HG02981 (cell line): ENCODE measurements around the gene S100A5.
"Not testable (repeated sequence)": the region's sequence is repeated elsewhere in the genome, so short reads cannot be mapped to it uniquely, and the experiment has no call there.

Source experiments
- ATAC-seq: cut with Tn5 transposase; IDR thresholded peaks from one replicate; pipeline ENCODE4 v1.9.1; 2021; ENCODE audit warnings: mild to moderate bottlenecking, moderate library complexity; ENCODE audit not compliant: unreplicated experiment

Gene S100A5, protein sequence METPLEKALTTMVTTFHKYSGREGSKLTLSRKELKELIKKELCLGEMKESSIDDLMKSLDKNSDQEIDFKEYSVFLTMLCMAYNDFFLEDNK

DNA sequence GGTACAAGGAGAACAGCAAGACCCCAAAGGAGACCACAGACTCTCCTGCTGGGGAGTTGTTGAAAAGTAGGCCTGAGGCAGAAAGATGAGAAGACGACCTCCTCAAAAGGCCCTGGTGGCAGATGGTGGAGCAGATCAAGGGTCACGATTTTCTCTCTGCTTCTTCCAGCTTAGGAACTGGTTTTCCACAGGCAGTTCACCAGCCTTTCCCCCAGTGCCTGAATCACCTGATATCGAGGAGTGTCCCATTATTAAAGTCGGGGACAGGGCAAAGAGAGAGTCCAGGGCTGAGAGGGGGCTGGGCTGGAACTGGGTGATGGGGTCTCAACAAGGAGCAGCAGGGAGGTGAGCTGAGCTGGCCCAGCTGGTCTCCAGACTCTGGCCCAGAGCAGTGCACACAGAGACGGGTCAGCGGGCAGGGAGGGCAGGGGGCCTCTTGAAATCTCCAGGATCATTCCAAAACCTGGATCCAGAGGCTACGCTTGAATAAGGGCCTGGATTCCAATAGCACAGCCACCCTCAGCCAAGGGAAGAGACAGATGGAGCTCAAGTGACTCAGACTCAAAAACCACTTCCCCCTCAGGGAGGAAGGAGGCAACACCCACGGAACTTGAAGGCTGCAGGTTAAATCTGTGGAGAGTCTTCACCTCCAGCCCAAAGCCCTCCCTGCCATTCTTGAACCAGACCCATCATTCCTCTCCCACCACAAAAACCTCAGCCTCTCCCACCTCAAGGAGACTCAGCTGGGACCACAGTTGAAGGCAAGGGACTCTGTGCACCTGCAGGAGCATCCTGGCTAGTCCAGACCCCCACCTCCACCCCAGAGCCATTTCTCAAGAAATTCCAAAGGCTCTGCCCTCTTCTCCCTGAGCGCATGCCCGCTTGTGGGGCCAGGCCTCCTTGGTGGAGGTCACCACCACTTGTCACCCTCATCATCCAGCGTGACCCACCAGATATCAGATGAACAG, at the start of gene S100A5:
Gene S100A5 (minus strand): TSS at position 541 of the 968 bp plus-strand sequence. CDS start 743 bp downstream, outside the sequence.
- no peak for ATAC-seq

DNA sequence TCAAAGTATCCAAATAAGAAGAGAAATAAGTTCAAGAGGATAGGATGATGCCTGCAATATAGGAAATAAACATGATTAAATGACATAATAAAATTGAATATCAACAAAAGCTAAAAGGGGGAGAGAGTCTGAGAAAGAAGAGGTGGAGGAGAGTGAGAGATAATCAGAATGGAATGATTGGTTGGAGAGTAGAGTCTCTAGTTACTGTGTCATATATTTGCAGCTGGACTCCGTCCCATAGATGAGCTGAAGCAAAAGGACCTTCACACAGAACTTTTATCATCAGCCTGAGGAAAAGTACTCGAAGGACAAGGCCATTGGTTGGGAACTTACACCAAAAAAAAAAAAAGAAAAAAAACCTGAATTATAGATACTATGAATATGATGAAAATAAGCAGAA, 47.7 kb upstream of the S100A5 start:
- ATAC-seq = no peak

DNA sequence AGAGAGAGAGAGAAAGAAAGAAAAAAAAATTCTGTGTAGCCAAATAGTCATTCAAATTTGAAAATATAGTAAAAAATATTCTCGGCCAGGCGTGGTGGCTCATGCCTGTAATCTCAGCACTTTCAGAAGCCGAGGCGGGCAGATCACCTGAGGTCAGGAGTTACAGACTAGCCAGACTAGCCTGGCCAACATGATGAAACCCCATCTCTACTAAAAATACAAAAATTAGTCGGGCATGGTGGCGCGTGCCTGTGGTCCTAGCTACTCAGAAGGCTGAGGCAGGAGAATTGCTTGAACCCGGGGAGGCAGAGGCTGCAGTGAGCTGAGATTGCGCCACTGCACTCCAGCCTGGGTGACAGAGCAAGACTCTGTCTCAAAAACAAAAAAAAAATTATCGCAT, 47.3 kb upstream of the S100A5 start:
- ATAC-seq = not testable (repeated sequence)

DNA sequence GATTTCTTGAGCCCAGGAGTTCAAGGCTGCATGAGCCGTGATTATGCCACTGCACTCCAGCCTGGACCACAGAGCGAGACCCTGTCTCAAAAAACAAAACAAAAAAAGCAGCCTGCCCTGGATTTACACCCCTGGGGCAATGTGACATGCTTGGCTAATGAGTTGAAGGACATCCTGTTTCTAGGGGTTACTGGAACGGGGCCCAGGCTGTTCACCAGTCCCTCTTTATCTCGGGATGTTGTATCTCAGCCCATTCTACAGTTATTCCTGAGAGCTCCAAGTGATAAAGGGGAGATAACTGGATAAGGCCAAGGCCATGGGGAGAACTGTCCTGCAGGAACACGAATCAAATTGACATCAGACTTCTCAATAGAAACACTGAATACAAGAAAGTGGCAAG, 46.6 kb upstream of the S100A5 start:
- no peak for ATAC-seq

DNA sequence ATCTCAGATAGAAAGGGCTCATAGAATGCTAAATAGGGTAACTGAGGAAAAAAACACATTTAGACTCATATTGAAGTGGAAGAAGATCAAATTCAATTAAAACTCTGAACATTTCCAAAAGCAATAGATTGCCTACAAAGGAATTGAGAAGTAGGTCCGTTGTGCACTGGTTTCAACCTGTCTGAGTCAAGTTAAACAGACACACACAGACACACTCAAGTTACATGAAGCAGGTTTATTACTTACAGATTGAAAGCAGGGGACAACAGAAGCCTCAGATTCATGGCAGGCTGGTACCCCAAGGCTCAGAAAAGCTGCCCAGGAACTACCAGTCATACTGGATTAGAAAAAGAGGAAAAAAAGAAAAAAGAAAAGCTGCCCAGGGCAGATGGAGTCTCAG, 45.6 kb upstream of the S100A5 start:
- no peak for ATAC-seq

DNA sequence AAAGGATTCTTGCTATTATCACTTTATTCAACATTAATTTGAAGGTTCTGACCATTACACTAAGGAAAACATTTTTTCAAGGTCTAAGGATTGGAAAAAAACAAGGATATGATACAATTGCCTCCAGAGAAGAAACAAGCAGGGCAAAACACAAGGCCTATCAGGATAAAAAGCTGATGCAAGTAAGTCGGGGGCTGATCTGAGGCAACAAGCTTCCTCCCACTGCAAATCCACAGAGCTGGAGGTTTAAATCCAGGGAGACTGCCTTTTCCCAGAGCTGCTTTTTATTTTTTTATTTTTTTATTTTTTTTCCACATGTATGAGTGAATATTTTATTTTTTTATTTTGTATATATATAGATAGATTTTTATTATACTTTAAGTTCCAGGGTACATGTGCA, 44.3 kb upstream of the S100A5 start:
- ATAC-seq = no peak

DNA sequence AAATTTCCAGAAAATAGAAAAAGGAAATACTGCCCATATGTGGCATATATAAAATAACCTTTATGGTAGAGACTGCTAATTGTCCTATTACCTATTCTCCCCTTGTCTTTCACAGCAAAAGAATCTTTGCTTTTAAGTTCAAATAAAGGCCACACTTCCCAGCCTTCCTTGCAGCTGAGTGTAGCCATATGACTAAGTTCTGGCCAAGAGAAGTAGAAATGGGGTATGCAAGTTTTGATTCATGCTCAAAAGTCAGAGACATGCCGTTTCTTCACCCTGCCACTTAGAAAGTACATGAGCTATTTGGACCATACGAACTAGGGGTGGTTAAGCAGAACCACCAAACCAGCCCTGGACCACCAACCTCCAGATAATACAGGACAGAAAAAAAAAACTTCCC, 43.2 kb upstream of the S100A5 start:
- no peak for ATAC-seq

DNA sequence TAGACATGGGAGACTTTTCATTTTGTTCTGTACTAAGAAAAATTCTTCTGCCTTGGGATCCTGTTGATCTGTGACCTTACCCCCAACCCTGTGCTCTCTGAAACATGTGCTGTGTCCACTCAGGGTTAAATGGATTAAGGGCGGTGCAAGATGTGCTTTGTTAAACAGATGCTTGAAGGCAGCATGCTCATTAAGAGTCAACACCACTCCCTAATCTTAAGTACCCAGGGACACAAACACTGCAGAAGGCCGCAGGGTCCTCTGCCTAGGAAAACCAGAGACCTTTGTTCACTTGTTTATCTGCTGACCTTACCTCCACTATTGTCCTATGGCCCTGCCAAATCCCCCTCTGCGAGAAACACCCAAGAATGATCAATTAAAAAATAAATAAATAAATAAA, 42.8 kb upstream of the S100A5 start:
- not testable (repeated sequence) for ATAC-seq

DNA sequence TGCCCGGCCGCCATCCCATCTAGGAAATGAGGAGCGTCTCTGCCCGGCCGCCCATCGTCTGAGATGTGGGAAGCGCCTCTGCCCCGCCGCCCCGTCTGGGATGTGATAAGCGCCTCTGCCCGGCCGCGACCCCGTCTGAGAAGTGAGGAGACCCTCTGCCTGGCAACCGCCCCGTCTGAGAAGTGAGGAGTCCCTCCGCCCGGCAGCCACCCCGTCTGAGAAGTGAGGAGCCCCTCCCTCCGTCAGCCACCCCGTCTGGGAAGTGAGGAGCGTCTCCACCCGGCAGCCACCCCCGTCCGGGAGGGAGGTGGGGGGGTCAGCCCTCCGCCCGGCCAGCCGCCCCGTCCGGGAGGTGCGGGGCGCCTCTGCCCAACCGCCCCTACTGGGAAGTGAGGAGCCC, 42.1 kb upstream of the S100A5 start:
- ATAC-seq = not testable (repeated sequence)

DNA sequence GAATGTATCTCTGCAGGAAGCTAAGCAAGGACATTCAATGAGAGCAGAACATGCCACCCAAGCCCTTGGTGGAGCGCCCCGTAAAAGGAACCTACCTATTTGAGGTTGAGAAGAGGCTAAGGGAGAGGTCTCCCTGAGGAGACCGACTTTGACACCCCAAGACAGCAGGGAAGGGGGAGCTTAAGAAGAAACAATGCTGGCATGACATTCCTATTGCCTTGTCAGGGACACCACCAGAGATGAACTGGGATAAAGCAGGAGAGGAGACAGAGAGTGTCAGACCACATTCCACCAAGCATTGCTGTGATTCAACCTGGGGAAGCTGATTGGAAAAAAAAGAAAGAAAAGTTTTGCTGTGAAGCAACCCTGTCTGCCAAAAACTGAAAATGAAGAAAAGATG, 38.2 kb upstream of the S100A5 start:
- no peak for ATAC-seq

DNA sequence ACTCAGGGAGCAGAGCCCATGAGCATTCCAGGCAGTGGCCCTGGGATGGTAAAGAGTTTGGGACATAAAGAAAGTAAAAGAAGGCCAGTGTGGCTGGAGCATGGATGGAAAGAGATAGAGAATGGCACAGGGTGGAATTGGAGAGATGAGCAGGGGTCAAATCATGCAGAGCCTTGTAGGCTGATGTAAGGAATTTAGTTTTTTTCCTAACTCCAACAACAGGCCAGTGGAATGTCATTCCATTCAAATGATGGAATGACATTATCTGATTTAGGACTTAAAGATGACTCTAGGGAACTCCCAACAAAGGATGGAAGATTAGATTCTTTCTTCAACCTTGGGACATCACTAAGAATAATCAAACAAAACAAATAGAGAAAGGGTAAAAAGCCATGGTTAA, 37.8 kb upstream of the S100A5 start:
- ATAC-seq = no peak

DNA sequence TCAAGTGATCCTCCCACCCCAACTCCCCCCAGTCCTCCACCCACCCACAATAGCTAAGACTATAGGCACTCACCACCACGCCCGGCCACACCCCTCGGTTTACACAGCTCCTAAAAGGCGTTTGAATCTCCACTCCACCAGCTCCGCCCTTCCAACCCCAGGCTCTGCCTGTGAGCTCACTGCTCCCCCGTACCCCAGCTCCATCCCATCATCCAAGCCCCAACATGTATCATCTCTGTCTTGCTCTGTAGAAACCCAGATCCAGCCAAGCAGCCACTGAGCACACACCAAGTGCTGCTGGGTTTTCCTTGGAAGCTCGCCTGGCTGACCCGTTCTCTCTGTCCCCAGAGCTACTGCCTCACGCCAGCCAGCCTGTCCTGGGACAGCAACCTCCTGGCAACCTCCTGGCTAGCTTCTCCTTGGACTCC, 36.9 kb upstream of the S100A5 start:
- ATAC-seq = no peak

DNA sequence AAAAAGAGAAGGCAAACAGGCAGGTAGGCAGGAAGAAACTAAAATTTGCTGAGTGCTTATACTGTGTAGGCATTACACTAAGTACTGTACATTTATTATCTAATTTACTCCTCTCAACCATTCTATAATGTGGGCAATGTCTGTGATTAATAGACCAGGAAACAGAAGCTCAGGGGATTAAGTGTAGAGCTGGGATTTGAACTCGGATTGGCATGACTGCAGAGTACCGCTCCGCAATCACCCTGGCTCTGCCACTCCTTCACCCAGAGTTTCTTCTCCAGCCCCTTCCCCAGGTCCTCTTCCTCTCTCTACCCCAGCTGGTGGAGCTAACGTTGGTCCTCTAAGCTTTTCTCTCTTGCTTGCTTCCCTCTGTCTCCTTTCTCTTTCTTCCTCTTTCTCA, 36.4 kb upstream of the S100A5 start:
- ATAC-seq = no peak

DNA sequence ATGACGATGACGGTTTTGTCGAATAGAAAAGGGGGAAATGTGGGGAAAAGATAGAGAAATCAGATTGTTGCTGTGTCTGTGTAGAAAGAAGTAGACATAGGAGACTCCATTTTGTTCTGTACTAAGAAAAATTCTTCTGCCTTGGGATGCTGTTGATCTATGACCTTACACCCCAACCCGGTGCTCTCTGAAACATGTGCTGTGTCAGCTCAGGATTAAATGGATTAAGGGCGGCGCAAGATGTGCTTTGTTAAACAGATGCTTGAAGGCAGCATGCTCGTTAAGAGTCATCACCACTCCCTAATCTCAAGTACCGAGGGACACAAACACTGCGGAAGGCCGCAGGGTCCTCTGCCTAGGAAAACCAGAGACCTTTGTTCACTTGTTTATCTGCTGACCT, 34.8 kb upstream of the S100A5 start:
- not testable (repeated sequence) for ATAC-seq

DNA sequence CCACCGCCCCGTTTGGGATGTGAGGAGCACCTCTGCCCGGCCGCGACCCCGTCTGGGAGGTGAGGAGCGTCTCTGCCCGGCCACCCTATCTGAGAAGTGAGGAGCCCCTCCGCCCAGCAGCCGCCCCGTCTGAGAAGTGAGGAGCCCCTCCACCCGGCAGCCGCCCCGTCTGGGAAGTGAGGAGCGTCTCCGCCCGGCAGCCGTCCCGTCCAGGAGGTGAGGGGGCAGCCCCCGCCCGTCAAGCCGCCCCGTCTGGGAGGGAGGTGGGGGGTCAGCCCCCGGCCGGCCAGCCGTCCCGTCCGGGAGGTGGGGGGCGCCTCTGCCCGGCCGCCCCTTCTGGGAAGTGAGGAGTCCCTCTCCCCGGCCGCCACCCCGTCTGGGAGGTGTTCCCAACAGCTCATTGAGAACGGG, 34.4 kb upstream of the S100A5 start:
- not testable (repeated sequence) for ATAC-seq

DNA sequence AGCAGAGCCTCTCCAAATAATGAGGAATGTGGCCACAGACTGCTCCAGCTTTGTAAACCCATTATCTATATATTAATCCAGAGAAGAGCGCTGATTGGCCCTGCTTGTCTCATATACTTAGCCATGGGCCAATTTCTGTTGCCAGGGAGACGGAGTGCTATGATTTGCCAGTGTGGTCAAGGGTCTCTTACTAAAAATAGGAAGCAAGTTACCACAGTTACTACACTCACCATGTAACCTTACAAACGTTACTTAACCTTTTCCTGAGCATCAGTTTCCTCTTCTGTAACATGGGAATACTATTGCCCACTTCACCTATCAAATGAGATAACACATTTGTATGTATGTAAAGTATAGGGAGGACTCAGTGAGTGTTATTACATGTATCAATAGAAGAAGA, 32.6 kb upstream of the S100A5 start:
- ATAC-seq = no peak

DNA sequence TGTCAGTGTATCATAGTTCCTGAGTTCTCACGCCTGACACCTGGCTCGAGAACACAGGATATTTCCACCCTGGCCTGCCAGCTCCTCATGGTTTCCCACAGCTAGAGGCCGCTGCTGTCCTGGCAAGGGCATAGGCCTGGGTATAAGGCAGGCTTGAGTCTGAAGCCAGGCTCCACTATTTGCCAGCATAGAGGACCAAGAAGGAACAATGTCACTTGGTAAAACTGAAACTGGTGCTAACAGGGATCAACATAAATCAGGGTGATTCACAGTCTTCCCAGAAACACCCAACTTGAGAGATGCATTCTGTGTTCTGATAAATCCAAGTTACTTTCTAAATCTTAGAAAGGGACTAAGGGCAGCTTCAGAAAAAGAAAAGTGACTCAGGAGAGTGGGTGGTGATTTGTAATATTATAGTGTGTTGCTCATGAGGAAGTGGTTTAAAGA, 31.9 kb upstream of the S100A5 start:
- peak; percentile 60 for ATAC-seq

DNA sequence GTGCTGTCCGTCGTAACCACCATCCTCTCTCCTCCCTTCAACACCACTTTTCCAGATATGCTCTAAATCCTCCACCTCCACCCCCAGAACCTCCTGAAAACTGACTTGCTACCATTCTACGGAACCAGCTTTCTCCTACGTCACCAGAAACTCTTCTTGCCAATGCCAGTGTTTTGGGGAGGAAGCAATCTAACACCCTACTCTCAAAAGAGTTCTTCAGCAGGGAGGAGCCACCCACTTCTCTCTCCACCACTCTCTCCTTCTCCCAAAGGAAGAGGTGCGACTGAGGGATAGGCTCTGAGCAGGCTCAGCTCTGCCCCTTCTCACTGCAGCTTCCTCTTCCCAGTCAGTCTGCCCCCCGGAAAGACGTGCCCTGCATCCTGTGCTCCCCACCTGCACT, 31.0 kb upstream of the S100A5 start:
- ATAC-seq = no peak

DNA sequence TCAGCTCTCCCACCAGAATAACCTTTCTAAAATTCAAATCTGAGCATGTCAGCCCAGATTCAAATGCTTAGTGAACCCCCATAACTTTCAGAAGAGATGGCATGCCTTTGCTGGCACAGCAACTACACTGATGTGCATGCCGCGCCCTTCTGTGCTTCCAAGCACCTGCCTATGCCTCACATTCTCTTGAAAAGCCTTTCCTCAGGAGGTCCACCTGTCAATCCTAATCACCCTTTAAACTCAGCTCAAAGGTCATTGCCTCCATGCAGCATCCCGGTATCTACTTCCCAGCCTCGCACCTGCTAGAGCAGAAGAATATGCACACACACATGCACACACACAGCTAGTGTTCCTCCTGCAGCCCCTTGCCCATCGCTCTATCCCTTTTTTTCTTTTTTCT, 30.1 kb upstream of the S100A5 start:
- ATAC-seq = no peak

DNA sequence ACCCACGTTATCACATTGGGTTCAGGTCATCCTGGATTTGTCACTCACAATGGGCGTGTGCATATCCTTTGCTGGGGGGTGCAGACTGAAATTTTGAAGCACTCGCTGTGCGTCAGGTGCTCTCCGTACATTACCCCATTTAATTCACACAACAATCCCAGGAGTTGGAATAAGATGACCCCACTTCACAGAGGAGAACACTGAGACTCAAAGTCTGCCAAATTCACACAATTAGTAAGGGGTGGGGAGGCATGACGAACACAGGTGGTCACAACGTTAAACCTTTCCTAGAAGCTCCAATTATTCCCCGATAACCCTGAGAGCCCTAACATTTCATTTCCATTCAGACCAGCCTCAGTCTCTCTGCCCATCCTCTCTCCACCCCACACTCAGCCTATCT, 28.7 kb upstream of the S100A5 start:
- ATAC-seq = no peak

DNA sequence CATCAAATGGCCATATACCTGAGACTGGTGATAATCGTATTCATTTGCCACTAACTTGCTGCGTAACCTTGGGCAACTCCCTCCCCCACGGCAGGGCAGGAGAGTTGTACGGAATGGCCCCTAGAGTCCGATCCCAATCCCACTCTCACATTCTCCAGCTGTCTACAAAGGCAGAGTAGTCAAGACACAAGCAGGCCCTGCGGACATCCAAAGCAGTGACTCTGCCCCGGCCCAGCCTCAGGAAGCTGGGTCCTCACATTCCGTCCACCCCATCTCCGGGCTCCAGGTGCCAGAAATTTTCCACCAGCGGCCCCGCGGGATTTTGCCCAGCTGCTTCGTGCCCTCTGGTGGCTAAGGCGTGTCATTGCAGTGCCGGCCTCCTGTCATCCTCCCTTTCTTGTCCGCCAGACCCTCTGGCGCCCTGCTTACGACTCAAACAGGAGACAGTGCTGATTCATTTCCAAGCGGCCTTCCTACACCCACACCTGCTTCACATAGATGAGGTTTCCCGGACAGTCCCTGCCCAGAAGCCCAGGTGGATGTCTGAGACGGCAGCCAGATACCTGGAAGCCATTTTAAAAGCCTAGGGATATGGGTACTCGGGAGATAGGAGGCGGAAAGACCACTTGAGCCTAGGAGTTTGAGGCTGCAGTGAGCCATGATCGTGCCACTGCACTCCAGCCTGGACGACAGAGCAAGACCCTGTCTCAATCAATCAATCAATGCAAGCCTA, 27.8 kb upstream of the S100A5 start:
- no peak for ATAC-seq
